Upper lobe of left lung (tissue), 6 donors: Measurements from ENCODE around the gene KNDC1. TPM values are rescaled to one million over a fixed set of nuclear protein-coding genes. Genes with fewer than 3 reads are reported as not detected.

ENCODE experiments used
- ATAC-seq, 2 donors: fragments of 200-7000 bp; cut with Tn5 transposase; one replicate each; pipeline ENCODE4 v1.9.1; 2022; ENCODE audit warnings: mild to moderate bottlenecking in 2 of 2, moderate library complexity in 2 of 2; ENCODE audit not compliant: low FRiP score in 2 of 2
- DNase-seq, 2 donors: peaks; one replicate each; pipeline ENCODE4 v3.0.0-alpha.2; 2019 to 2020
- H3K27ac ChIP-seq, 4 donors: fragments of 200-600 bp; sonication (generic); one replicate each; pipeline ENCODE4 v1.5.1; 2016 to 2019
- H3K27me3 ChIP-seq, 4 donors: fragments of 200-600 bp; sonication (generic); one replicate each; pipeline ENCODE4 v1.5.1; 2017 to 2019
- H3K36me3 ChIP-seq, 4 donors: fragments of 200-600 bp; sonication (generic); one replicate each; pipeline ENCODE4 v1.5.1; 2016 to 2019
- H3K4me1 ChIP-seq, 4 donors: fragments of 200-600 bp; sonication (generic); one replicate each; pipeline ENCODE4 v1.5.1; 2018 to 2019
- H3K4me3 ChIP-seq, 4 donors: fragments of 200-600 bp; sonication (generic); one replicate each; pipeline ENCODE4 v1.5.1; 2017 to 2019; ENCODE audit warnings: mild to moderate bottlenecking in 2 of 4, moderate library complexity in 1 of 4
- H3K9me3 ChIP-seq, 4 donors: fragments of 200-600 bp; sonication (generic); one replicate each; pipeline ENCODE4 v1.5.1; 2018 to 2019
- EP300 ChIP-seq, 4 donors: sonication (generic); formaldehyde crosslinking; IDR thresholded peaks; one replicate each; pipeline ENCODE4 v1.5.1; 2017; ENCODE audit warnings: antibody characterized with exemption in 4 of 4, control low read depth in 2 of 4
- POLR2A ChIP-seq, 4 donors: fragments of 450-650 bp; IDR thresholded peaks; one replicate each; pipeline ENCODE4 v1.5.1; 2016 to 2017; ENCODE audit warnings: antibody characterized with exemption in 4 of 4, mild to moderate bottlenecking in 2 of 4
- POLR2AphosphoS5 ChIP-seq, 2 donors: sonication (generic); formaldehyde crosslinking; IDR thresholded peaks; one replicate each; pipeline ENCODE4 v1.5.1; 2017; ENCODE audit warnings: antibody characterized with exemption in 2 of 2
- WGBS, 2 donors: methylation state at CpG; one replicate each; pipeline ENCODE4 v1.1.5; 2017 to 2018; 5-methylcytosine and 5-hydroxymethylcytosine counted together
- total RNA-seq, 6 donors: library from RNA; depleted of rRNA in 4 of 6; stranded (reverse); fragments of >200 nt in 4 of 6; gene quantifications; one replicate each; pipeline versions ENCODE4 v1.1.0 to v1.2.1, GENCODE V29; 2016 to 2021
- TF ChIP-seq, protein P1 (sequence below), 6 experiments: fragments of 450-650 bp in 4 of 6; fragments of 200-600 bp in 2 of 6; sonication (generic) in 2 of 6; IDR thresholded peaks; one replicate each; pipeline ENCODE4 v1.5.1; 2016 to 2019; ENCODE audit warnings: antibody characterized with exemption in 6 of 6
- donor health status: DM: no; HTN: no; CAD: no; lungs with moderate emphysema.
- donor health status: DM: no; HTN: yes; CAD: no; lungs with severe emphysema.

The KNDC1 gene
- total RNA-seq, 6 donors from 2014 or later, result 7.1 to 30.3 (median 15.5) TPM

DNA sequence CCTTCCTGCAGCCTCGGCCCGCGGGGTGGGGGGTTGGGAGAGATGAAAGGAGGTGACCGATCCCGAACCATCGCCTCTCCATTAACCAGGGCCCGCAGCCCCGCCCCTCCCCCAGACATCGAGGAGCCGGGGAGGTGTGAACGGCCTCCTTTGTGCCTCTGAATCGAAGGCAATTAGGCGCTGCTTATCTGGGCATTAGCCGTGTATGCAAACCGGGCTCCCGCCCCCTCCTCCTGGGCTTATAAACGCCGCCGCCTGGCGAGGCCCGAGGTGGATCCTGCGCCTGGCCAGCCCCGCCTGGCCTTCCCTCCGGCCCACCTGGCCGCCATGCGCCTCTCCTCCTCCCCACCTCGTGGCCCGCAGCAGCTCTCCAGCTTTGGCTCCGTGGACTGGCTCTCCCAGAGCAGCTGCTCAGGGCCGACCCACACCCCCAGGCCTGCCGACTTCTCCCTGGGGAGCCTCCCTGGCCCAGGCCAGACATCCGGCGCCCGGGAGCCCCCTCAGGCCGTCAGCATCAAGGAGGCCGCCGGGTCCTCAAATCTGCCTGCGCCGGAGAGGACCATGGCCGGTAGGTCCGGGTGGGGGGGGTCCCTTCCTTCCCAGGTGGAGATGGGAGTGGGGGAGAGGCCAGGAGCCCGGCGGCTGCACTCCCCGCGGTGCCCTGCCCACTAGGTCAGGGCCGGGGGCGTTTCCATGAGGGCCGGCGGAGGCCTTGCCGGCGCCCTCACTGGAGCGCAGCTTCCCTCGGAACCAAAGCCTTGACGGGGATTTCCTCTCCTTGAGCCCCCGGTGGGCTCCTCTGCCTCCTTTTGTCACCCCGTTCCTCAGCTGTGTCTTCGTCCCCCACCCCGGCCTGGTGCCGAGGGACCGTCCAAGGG is 77.8 kb downstream of the KNDC1 start, which contains the start of gene VENTX:
Gene VENTX (plus strand): TSS at position 268 of the 878 bp plus-strand sequence. CDS start 60 bp downstream, at position 328.
- Histone ChIP-seq H3K9me3 (no peaks in the 10 kb centered on the region), H3K4me1 (peaks cover 18 to 48% (median 42%) of the 10 kb centered on the region in 4 donors), H3K4me3 (peak within 1 kb of the TSS in 3 of 4 donors; percentile 30 to 46 (median 43)), H3K27me3 (peaks cover 2 to 55% (median 31%) of the 10 kb centered on the region in 4 donors), H3K36me3 (no peaks in the 10 kb centered on the region), H3K27ac (no peak within 1 kb of the TSS)
- DNase-seq, result peak in 1 of 2 donors; percentile 77
- no peak for TF ChIP-seq POLR2A (IDR thresholded peaks at IDR 0.05)
- TF ChIP-seq POLR2AphosphoS5 (IDR thresholded peaks at IDR 0.05), result no peak
- TF ChIP-seq, protein P1, sequence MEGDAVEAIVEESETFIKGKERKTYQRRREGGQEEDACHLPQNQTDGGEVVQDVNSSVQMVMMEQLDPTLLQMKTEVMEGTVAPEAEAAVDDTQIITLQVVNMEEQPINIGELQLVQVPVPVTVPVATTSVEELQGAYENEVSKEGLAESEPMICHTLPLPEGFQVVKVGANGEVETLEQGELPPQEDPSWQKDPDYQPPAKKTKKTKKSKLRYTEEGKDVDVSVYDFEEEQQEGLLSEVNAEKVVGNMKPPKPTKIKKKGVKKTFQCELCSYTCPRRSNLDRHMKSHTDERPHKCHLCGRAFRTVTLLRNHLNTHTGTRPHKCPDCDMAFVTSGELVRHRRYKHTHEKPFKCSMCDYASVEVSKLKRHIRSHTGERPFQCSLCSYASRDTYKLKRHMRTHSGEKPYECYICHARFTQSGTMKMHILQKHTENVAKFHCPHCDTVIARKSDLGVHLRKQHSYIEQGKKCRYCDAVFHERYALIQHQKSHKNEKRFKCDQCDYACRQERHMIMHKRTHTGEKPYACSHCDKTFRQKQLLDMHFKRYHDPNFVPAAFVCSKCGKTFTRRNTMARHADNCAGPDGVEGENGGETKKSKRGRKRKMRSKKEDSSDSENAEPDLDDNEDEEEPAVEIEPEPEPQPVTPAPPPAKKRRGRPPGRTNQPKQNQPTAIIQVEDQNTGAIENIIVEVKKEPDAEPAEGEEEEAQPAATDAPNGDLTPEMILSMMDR (IDR thresholded peaks at IDR 0.05), result no peak
- no peak for TF ChIP-seq EP300 (IDR thresholded peaks at IDR 0.05)
- no peak for ATAC-seq
- WGBS, 2 donors, result 13 to 18% methylated on average over 20 to 52 of the region's 60 CpGs

DNA sequence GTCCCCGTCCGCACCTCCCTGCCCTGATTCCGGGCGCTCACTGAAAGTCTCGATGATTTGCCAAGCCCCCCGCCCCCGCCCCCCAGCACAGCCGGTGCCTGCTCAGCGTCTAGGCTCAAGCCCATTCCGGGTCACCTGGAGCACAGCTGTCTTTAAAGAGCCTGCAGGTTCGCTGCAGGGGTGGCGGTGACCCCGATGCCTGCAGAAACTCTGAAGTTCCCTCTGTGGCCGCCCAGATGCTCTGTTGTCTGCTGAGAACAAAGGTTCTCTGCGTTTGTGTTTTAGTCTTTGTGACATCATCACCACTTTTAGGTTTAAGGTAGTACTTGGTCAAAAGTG is 78.4 kb downstream of the KNDC1 start:
- TF ChIP-seq, protein P1 (IDR thresholded peaks at IDR 0.05), result no peak
- no peak for TF ChIP-seq POLR2A (IDR thresholded peaks at IDR 0.05)
- TF ChIP-seq EP300 (IDR thresholded peaks at IDR 0.05), result no peak
- TF ChIP-seq POLR2AphosphoS5 (IDR thresholded peaks at IDR 0.05), result no peak

DNA sequence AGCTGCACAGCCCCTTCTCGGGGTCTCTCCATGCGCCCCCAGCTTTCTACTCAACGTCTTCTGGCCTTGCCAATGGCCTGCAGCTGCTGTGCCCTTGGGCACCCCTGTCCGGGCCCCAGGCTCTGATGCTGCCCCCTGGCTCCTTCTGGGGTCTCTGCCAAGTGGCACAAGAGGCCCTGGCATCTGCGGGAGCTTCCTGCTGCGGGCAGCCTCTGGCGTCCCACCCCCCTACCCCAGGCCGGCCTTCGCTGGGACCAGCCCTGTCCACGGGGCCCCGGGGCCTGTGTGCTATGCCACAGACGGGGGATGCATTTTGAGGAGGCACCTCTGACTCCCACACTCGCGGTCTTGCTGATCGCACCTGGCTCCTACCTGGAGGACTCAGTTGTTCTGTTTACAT is 80.0 kb downstream of the KNDC1 start:
- ATAC-seq, result no peak
- DNase-seq, result peak in 1 of 2 donors; percentile 71
- TF ChIP-seq POLR2A (IDR thresholded peaks at IDR 0.05) (no peak), POLR2AphosphoS5 (IDR thresholded peaks at IDR 0.05) (no peak), EP300 (IDR thresholded peaks at IDR 0.05) (no peak)
- TF ChIP-seq, protein P1 (IDR thresholded peaks at IDR 0.05), result no peak
- no peak overlapping the region for H3K4me3 ChIP-seq
- no peaks in the 10 kb centered on the region for H3K9me3 ChIP-seq
- peaks cover 18 to 48% (median 42%) of the 10 kb centered on the region in 4 donors for H3K4me1 ChIP-seq
- peaks cover 2 to 56% (median 32%) of the 10 kb centered on the region in 4 donors for H3K27me3 ChIP-seq
- no peaks in the 10 kb centered on the region for H3K36me3 ChIP-seq
- no peak overlapping the region for H3K27ac ChIP-seq
- 70 to 76% methylated on average over 9 to 15 of the region's 15 CpGs for WGBS, 2 donors

More for the DNA sequence above, 78.4 kb downstream of the KNDC1 start:
- DNase-seq (no peak), ATAC-seq (no peak)
- H3K4me3 ChIP-seq, result no peak overlapping the region
- H3K36me3 ChIP-seq, result no peaks in the 10 kb centered on the region
- H3K27ac ChIP-seq, result no peak overlapping the region
- H3K27me3 ChIP-seq, result peaks cover 2 to 55% (median 31%) of the 10 kb centered on the region in 4 donors
- peaks cover 18 to 48% (median 42%) of the 10 kb centered on the region in 4 donors for H3K4me1 ChIP-seq
- WGBS, 2 donors, result 27 to 34% methylated on average over 7 to 15 of the region's 15 CpGs
- no peaks in the 10 kb centered on the region for H3K9me3 ChIP-seq

DNA sequence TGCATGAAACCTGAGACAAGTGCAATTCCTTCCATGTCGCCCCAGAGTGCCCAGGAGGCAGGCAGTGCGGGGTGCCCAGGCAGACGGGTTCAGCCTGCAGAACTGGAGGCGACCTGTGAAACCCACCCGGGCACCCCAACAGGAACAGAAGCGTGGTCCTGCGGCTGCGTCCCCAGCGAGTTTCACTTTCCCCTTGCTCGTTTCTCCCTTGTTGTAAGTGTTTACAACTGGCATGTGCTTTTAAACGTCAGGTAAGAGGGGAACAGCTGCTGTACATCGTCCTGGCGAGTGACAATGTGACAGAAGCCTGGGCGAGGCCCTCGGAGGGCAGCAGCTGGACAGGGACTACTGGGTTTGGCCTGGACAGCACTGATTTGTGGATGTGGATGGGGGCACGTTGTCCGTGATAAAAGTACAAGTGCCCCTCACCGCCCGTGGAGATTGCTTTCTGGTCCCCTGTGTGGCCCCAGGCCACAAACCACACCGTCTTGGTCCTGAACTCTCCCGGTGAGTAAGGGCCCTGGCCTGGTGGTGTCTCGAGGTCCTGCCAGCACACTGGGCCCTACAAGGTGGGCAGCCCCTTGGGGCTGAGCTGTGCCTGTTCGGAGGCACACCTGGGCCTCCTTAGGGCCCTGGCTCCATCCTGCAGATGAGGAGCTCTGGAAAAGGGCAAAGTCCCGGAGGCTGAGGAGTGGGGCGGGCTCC is 81.6 kb downstream of the KNDC1 start:
- WGBS, 2 donors, result 33 to 54% methylated on average over 14 to 25 of the region's 25 CpGs
- ATAC-seq (no peak), DNase-seq (peak in 1 of 2 donors; percentile 55)
- Histone ChIP-seq H3K36me3 (no peaks in the 10 kb centered on the region), H3K4me1 (peaks cover 11 to 36% (median 27%) of the 10 kb centered on the region in 4 donors), H3K4me3 (peak overlapping the region in 3 of 4 donors; percentile 24 to 47 (median 46)), H3K27ac (no peak overlapping the region), H3K9me3 (no peaks in the 10 kb centered on the region), H3K27me3 (peaks cover 2 to 48% (median 26%) of the 10 kb centered on the region in 4 donors)
- TF ChIP-seq, protein P1 (IDR thresholded peaks at IDR 0.05), result no peak
- TF ChIP-seq POLR2A (IDR thresholded peaks at IDR 0.05) (no peak), POLR2AphosphoS5 (IDR thresholded peaks at IDR 0.05) (no peak), EP300 (IDR thresholded peaks at IDR 0.05) (no peak)
